Esophagus muscularis mucosa (tissue), 4 donors: ENCODE data around the gene ST3GAL5. TPM values are rescaled to one million over a fixed set of nuclear protein-coding genes. Genes with fewer than 3 reads are reported as not detected.

ENCODE experiments used
- DNase-seq: peaks from one replicate; pipeline ENCODE4 v3.0.0-alpha.2; 2017; ENCODE audit errors: extremely low spot score
- H3K27ac ChIP-seq, 4 donors: fragments of 200-600 bp; sonication (generic); replicated peaks in 1 of 4; 1 replicate in 3 of 4; 2 replicates in 1 of 4; pipeline ENCODE4 v1.5.1; 2016 to 2019; ENCODE audit warnings: mild to moderate bottlenecking in 1 of 4
- H3K27me3 ChIP-seq, 4 donors: fragments of 200-600 bp; sonication (generic); one replicate each; pipeline versions ENCODE4 v1.5.1 to v1.6.0; 2016 to 2019
- H3K36me3 ChIP-seq, 4 donors: fragments of 200-600 bp; sonication (generic); one replicate each; pipeline ENCODE4 v1.5.1; 2016 to 2019
- H3K4me1 ChIP-seq, 4 donors: fragments of 200-600 bp; sonication (generic); one replicate each; pipeline ENCODE4 v1.5.1; 2016 to 2019
- H3K4me3 ChIP-seq, 4 donors: fragments of 200-600 bp; sonication (generic); 1 replicate in 2 of 4; 2 replicates in 2 of 4; pipeline ENCODE4 v1.5.1; 2016 to 2019; ENCODE audit warnings: mild to moderate bottlenecking in 4 of 4, moderate library complexity in 1 of 4
- H3K9me3 ChIP-seq, 4 donors: fragments of 200-600 bp; sonication (generic); 1 replicate in 3 of 4; 2 replicates in 1 of 4; pipeline ENCODE4 v1.5.1; 2016 to 2019
- EP300 ChIP-seq: sonication (generic); formaldehyde crosslinking; IDR thresholded peaks from one replicate; pipeline ENCODE4 v1.6.1; 2017; ENCODE audit warnings: antibody characterized with exemption
- POLR2A ChIP-seq: fragments of 450-650 bp; IDR thresholded peaks from one replicate; pipeline ENCODE4 v1.6.1; 2017; ENCODE audit warnings: antibody characterized with exemption, moderate library complexity, mild to moderate bottlenecking, low read depth
- POLR2AphosphoS5 ChIP-seq, 2 donors: sonication (generic); formaldehyde crosslinking; IDR thresholded peaks; one replicate each; pipeline ENCODE4 v1.6.1; 2017; ENCODE audit warnings: antibody characterized with exemption in 2 of 2
- WGBS: methylation state at CpG from one replicate; pipeline ENCODE4 v1.1.5; 2018; 5-methylcytosine and 5-hydroxymethylcytosine counted together
- intact Hi-C: fragments of 100-400 bp; cut with DNase I; formaldehyde crosslinking; loops from one replicate; pipeline ENCODE4 v1.15.1; 2023
- total RNA-seq, 4 donors: library from RNA; depleted of rRNA; stranded (reverse); fragments of >200 nt; gene quantifications; one replicate each; pipeline versions ENCODE4 v1.1.0 to v1.2.1, GENCODE V29; 2016
- TF ChIP-seq, protein P1 (sequence below), 3 experiments: fragments of 200-600 bp in 2 of 3; fragments of 450-650 bp in 1 of 3; sonication (generic) in 2 of 3; IDR thresholded peaks; one replicate each; pipeline ENCODE4 v1.5.1; 2017 to 2019; ENCODE audit warnings: antibody characterized with exemption in 3 of 3, mild to moderate bottlenecking in 2 of 3, moderate library complexity in 1 of 3

Gene ST3GAL5
- total RNA-seq, 4 donors from 2014 or later: 11.3 to 21.6 (median 19.4) TPM

DNA sequence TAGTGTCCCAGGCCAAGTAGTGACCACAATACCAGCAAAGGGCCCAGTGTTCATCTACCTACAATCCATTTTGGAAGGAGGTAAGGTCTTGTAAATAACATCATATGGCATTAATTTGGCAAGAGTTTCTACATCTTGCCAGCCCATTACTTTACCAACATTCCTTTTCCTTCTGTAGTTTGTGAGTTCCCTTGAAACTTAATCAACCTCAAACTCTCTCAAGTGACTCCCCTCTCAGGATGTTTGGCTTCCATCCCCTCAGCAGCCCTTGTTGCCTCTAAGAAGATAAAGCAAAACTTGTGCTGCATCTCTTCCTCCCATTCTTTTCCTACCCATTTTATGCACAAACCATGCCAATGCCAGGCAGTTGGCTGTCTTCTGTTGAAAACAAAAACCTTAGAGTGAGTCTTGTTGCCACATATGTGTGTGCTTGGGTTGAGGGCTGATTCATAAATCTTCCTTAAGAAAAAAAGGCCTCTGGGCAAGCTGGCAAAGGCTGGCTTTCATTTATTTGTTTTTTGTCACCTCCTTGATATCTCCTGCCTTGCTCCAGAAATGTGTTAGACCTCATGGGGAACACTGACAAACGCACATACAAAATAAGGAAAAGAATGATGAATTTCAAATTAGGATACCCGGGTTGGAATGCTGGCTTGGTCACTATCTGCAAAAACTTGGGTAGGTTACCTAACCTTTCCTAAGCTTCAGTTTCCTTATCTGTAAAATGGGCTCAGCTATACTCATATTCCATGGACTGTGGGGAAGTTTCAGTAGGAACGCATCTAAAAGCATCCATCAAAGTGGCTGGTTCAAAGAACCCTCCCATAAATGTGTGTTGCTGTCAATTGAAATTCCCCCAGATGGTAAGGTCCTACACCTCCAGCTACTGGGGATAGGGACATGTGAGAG lies 29.4 kb upstream of the ST3GAL5 start:
- no peaks in the 10 kb centered on the region for H3K36me3 ChIP-seq
- H3K27ac ChIP-seq: no peak overlapping the region
- H3K4me3 ChIP-seq: no peak overlapping the region
- 88% methylated on average over 3 of the region's 3 CpGs for WGBS
- intact Hi-C loops: no loop called here
- H3K9me3 ChIP-seq: no peaks in the 10 kb centered on the region
- peaks cover 17 to 34% (median 24%) of the 10 kb centered on the region in 4 donors for H3K4me1 ChIP-seq
- DNase-seq: no peak
- no peak for TF ChIP-seq EP300
- no peak for TF ChIP-seq POLR2A
- TF ChIP-seq, protein P1, sequence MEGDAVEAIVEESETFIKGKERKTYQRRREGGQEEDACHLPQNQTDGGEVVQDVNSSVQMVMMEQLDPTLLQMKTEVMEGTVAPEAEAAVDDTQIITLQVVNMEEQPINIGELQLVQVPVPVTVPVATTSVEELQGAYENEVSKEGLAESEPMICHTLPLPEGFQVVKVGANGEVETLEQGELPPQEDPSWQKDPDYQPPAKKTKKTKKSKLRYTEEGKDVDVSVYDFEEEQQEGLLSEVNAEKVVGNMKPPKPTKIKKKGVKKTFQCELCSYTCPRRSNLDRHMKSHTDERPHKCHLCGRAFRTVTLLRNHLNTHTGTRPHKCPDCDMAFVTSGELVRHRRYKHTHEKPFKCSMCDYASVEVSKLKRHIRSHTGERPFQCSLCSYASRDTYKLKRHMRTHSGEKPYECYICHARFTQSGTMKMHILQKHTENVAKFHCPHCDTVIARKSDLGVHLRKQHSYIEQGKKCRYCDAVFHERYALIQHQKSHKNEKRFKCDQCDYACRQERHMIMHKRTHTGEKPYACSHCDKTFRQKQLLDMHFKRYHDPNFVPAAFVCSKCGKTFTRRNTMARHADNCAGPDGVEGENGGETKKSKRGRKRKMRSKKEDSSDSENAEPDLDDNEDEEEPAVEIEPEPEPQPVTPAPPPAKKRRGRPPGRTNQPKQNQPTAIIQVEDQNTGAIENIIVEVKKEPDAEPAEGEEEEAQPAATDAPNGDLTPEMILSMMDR (IDR thresholded peaks at IDR 0.05): no peak
- TF ChIP-seq POLR2AphosphoS5 (IDR thresholded peaks at IDR 0.05): no peak
- no peaks in the 10 kb centered on the region for H3K27me3 ChIP-seq

DNA sequence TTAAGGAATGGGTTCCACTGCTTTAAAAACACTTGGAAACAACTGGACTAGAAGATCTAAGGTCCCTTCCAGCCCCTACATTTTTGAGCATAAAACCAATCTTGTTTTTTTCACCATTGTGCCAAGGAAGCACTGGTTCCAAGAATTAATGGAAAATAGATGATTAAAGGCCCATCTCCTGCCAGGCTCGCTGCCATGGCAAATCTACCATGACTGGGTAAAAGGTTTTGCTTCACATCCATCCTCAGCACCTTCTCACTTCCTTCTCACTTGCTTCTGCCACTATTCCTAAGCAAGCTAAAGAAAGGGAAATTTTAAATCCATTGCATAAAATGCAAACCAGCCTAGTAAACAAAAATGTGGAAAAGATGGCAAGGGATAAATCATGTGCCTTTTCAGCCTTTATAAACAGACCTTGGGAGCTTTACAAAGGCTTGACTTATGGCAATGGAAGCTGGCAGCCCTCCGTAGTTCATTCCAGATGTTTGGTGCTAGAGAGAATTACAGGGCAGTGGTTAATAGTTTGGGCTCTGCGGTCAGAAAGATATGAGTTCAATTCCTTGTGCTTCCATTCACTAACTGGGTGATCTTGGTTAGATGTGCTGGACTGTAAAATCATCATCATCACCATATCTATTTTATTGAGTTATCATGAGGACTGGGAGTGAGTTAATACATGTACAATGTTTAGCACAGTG lies 27.0 kb upstream of the ST3GAL5 start:
- Histone ChIP-seq H3K4me3 (no peak overlapping the region), H3K9me3 (no peaks in the 10 kb centered on the region), H3K27ac (no peak overlapping the region), H3K36me3 (no peaks in the 10 kb centered on the region), H3K4me1 (peaks cover 5 to 29% (median 18%) of the 10 kb centered on the region in 4 donors), H3K27me3 (no peaks in the 10 kb centered on the region)
- no peak for DNase-seq
- intact Hi-C loops: no loop called here
- 74% methylated on average over 3 of the region's 3 CpGs for WGBS
- TF ChIP-seq POLR2AphosphoS5 (IDR thresholded peaks at IDR 0.05) (no peak), EP300 (no peak), POLR2A (no peak)
- TF ChIP-seq, protein P1 (IDR thresholded peaks at IDR 0.05): no peak

DNA sequence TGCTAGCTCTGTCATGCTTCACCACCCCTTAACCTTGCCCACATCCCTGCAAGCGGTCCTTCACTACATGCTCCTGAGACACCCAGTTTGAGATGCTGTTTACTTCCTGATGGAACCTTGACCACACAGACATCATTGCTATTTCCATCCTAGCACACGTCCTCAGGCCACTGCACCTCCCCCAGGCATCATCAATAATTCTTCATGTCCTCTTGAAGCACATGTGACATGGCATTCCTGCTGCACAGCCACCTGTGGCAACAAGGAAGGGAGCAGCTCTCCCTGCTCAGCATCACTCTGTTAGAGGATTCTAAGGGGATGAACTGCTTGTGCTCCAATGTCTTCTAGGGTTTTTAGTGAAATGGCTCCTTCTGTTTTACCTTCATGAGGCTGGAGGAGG lies 26.1 kb upstream of the ST3GAL5 start:
- Histone ChIP-seq H3K9me3 (no peaks in the 10 kb centered on the region), H3K36me3 (no peaks in the 10 kb centered on the region), H3K27me3 (no peaks in the 10 kb centered on the region), H3K4me3 (no peak overlapping the region), H3K27ac (peak overlapping the region in 1 of 4 donors; percentile 20), H3K4me1 (peaks cover 4 to 29% (median 18%) of the 10 kb centered on the region in 4 donors)
- WGBS: 70% methylated on average over 2 of the region's 2 CpGs
- TF ChIP-seq EP300 (no peak), POLR2A (no peak), POLR2AphosphoS5 (IDR thresholded peaks at IDR 0.05) (no peak)
- TF ChIP-seq, protein P1 (IDR thresholded peaks at IDR 0.05): no peak
- no peak for DNase-seq
- intact Hi-C loops: no loop called here

DNA sequence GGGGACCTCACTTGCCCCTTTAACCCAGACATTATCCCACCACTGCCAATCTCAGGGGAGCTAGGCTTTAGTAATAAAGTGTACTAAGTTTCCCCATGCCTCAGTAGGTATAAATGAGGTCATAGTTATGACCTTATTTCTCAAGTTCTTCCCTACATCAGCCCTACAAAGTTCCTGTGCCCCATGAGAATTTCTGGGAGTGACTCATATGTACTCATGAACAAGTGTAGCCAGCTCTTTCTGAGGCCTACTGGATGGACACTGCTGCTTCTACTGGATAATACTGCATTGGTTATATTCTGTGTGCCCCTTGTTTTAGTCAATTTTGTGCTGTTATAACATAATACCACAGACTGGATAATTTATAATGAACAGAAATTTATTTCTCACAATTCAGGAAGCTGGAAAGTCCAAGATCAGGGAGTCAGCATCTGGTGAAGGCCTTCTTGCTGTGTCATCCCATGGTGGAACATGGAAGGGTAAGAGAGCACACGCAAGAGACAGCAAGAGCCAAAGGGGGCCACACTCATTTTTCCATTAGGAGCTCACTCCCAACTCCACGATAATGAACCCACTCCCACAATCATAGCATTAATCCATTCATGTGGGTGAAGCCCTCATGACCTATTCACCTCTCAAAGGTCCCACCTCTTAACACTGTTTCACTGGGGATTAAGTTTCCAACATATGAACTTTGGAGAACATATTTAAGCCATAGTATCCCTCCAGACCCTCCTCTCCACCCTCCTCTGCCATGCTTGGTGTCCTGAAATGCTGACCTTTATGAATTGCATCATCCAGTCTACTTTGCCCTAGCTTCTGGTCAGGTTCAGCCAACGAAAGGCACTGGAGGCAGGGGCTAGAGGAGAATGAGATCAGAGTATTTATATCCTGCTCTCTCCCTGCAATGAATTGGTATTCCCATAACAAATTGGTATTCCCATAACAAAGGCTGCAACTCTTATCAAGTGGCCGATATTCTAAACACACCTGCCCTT lies 25.4 kb upstream of the ST3GAL5 start:
- intact Hi-C loops: no loop called here
- peak overlapping the region in 1 of 4 donors; percentile 23 for H3K27ac ChIP-seq
- WGBS: 84% methylated on average over 4 of the region's 4 CpGs
- DNase-seq: no peak
- no peaks in the 10 kb centered on the region for H3K9me3 ChIP-seq
- no peaks in the 10 kb centered on the region for H3K27me3 ChIP-seq
- no peak overlapping the region for H3K4me3 ChIP-seq
- no peak for TF ChIP-seq POLR2A
- TF ChIP-seq POLR2AphosphoS5 (IDR thresholded peaks at IDR 0.05): peak in 1 of 2 donors; percentile 27
- peaks cover 4 to 29% (median 18%) of the 10 kb centered on the region in 4 donors for H3K4me1 ChIP-seq
- no peaks in the 10 kb centered on the region for H3K36me3 ChIP-seq
